Stimulated activated CD8-positive, alpha-beta memory T cell treated with anti-CD3 and anti-CD28 coated beads, Interleukin-7, amount 100 ng/mL, for 1 hour (primary cell): ENCODE measurements around the gene DNAJC7.
"Not testable (repeated sequence)": the region's sequence is repeated elsewhere in the genome, so short reads cannot be mapped to it uniquely, and the experiment has no call there.

Experiments
- DNase-seq, 2 donors: peaks; one replicate each; pipeline ENCODE4 v3.0.0-alpha.2; 2020; ENCODE audit warnings: low read depth in 2 of 2

The DNAJC7 gene

GRCh38 chr17:42012363-42012762, 4.9 kb downstream of the DNAJC7 start:
- DNase-seq = not testable (repeated sequence)

GRCh38 chr17:42010898-42011516, 6.2 kb downstream of the DNAJC7 start:
- no peak for DNase-seq

GRCh38 chr17:42010266-42010680, 7.0 kb downstream of the DNAJC7 start:
- not testable (repeated sequence) for DNase-seq

GRCh38 chr17:42009170-42009569, 8.1 kb downstream of the DNAJC7 start:
- DNase-seq = no peak

- no peak for DNase-seq
These were observed 12.1 kb downstream of the DNAJC7 start for GRCh38 chr17:42005166-42005565.

- DNase-seq = no peak
These were observed 14.4 kb downstream of the DNAJC7 start for GRCh38 chr17:42002792-42003301.

GRCh38 chr17:42002175-42002791, 15.0 kb downstream of the DNAJC7 start:
- no peak for DNase-seq

- DNase-seq = no peak
These were observed 15.5 kb downstream of the DNAJC7 start for GRCh38 chr17:42001729-42002128.

- DNase-seq = no peak
These were observed 16.7 kb downstream of the DNAJC7 start for GRCh38 chr17:42000413-42001133.

GRCh38 chr17:41998497-41998896, 18.7 kb downstream of the DNAJC7 start:
- no peak for DNase-seq

- no peak for DNase-seq
These were observed 20.4 kb downstream of the DNAJC7 start for GRCh38 chr17:41996855-41997164.

GRCh38 chr17:41992576-41992975, 24.7 kb downstream of the DNAJC7 start:
- DNase-seq = no peak

GRCh38 chr17:41989702-41990419, 27.4 kb downstream of the DNAJC7 start:
- DNase-seq = no peak

- DNase-seq = no peak
These were observed 28.8 kb downstream of the DNAJC7 start for GRCh38 chr17:41988418-41988817.

- no peak for DNase-seq
These were observed 29.6 kb downstream of the DNAJC7 start for GRCh38 chr17:41987642-41988041.

GRCh38 chr17:41986634-41987033, 30.6 kb downstream of the DNAJC7 start:
- no peak for DNase-seq

- no peak for DNase-seq
These were observed 31.3 kb downstream of the DNAJC7 start for GRCh38 chr17:41985919-41986318.

- DNase-seq = no peak
These were observed 32.8 kb downstream of the DNAJC7 start for GRCh38 chr17:41984454-41984853.

GRCh38 chr17:41982026-41982760, 35.0 kb downstream of the DNAJC7 start:
- no peak for DNase-seq

- DNase-seq = no peak
These were observed 39.2 kb downstream of the DNAJC7 start for GRCh38 chr17:41977991-41978390.

- no peak for DNase-seq
These were observed 41.0 kb downstream of the DNAJC7 start for GRCh38 chr17:41976142-41976768.
